ENCODE data around the gene PMM2. TPM values are rescaled to one million over a fixed set of nuclear protein-coding genes. Genes with fewer than 3 reads are reported as not detected.
"Not testable (repeated sequence)": the region's sequence is repeated elsewhere in the genome, so short reads cannot be mapped to it uniquely, and the experiment has no call there.

PMM2 gene
- total RNA-seq, 1 donor from 2014 or later: 49.8 TPM

- intact Hi-C loops (cut with micrococcal nuclease): loop anchor here (1.0 to 5.0 kb wide), 3 partner anchors 20 to 63 kb away; partner anchors contain the start of genes CARHSP1, PMM2 and TMEM186
These were observed 19.5 kb downstream of the PMM2 start for GRCh38 chr16:8816967-8817655.

GRCh38 chr16:8818504-8819270 lies 21.0 kb downstream of the PMM2 start:
- intact Hi-C loops (cut with micrococcal nuclease): loop anchor here (5.0 kb wide), 1 partner anchor 49 kb away; the partner anchor contains the start of gene CARHSP1

GRCh38 chr16:8819411-8820034 lies 21.9 kb downstream of the PMM2 start:
- intact Hi-C loops (cut with micrococcal nuclease): loop anchor here (5.0 kb wide), 1 partner anchor 48 kb away; the partner anchor contains the start of gene CARHSP1

GRCh38 chr16:8822403-8822802 lies 24.8 kb downstream of the PMM2 start:
- intact Hi-C loops (cut with micrococcal nuclease): no loop called here

- intact Hi-C loops (cut with micrococcal nuclease): no loop called here
These were observed 28.7 kb downstream of the PMM2 start for GRCh38 chr16:8826278-8826879.

- intact Hi-C loops (cut with micrococcal nuclease): loop anchor here (2.0 kb wide), 1 partner anchor 16 kb away; no protein-coding TSS in a partner anchor
These were observed 31.0 kb downstream of the PMM2 start for GRCh38 chr16:8828541-8829165.

- intact Hi-C loops (cut with micrococcal nuclease): no loop called here
These were observed 33.8 kb downstream of the PMM2 start for GRCh38 chr16:8831450-8831849.

- intact Hi-C loops (cut with micrococcal nuclease): no loop called here
These were observed 34.5 kb downstream of the PMM2 start for GRCh38 chr16:8831871-8832716.

GRCh38 chr16:8832717-8833105 lies 35.1 kb downstream of the PMM2 start:
- intact Hi-C loops (cut with micrococcal nuclease): no loop called here

- intact Hi-C loops (cut with micrococcal nuclease): not testable (repeated sequence)
These were observed 39.2 kb downstream of the PMM2 start for GRCh38 chr16:8836797-8837196.

- intact Hi-C loops (cut with micrococcal nuclease): not testable (repeated sequence)
These were observed 40.0 kb downstream of the PMM2 start for GRCh38 chr16:8837594-8837993.

- intact Hi-C loops (cut with micrococcal nuclease): not testable (repeated sequence)
These were observed 44.4 kb downstream of the PMM2 start for GRCh38 chr16:8842016-8842415.

GRCh38 chr16:8843296-8843695 lies 45.7 kb downstream of the PMM2 start:
- intact Hi-C loops (cut with micrococcal nuclease): not testable (repeated sequence)

GRCh38 chr16:8845699-8846298 lies 48.2 kb downstream of the PMM2 start:
- intact Hi-C loops (cut with micrococcal nuclease): no loop called here

GRCh38 chr16:8846401-8846932 lies 48.8 kb downstream of the PMM2 start:
- intact Hi-C loops (cut with micrococcal nuclease): no loop called here

GRCh38 chr16:8847145-8847544 lies 49.5 kb downstream of the PMM2 start:
- intact Hi-C loops (cut with micrococcal nuclease): no loop called here

- intact Hi-C loops (cut with micrococcal nuclease): no loop called here
These were observed 50.0 kb downstream of the PMM2 start for GRCh38 chr16:8847623-8848022.

- intact Hi-C loops (cut with micrococcal nuclease): no loop called here
These were observed 50.7 kb downstream of the PMM2 start for GRCh38 chr16:8848231-8848938.

GRCh38 chr16:8848939-8849391 lies 51.3 kb downstream of the PMM2 start:
- intact Hi-C loops (cut with micrococcal nuclease): no loop called here

All from T-helper 1 cell treated with Interleukin-12 subunit alpha and Interleukin-12 subunit beta and Interleukin-4 antibody, amounts not matched to agents 30 ng/mL and 1 ng/mL, for 36 hours (primary cell).